IPS-11a (cell line): ENCODE results near the gene PECR.

Source experiments
- H3K4me3 ChIP-seq: one replicate; pipeline ENCODE4 v1.5.1; 2013; ENCODE audit warnings: low read depth, low read length, control low read depth

Gene PECR

GRCh38 chr2:216081487-216082116 is at the start of gene PECR, which contains the start of gene TMEM169:
TSS of gene PECR (minus strand) at chr2:216081809. CDS start at chr2:216081741, 68 bp downstream.
TSS of gene TMEM169 (plus strand) at chr2:216081919. CDS start at chr2:216095964, 14,045 bp downstream.
- H3K4me3 ChIP-seq: peak within 1 kb of the TSS; percentile 72

DNA sequence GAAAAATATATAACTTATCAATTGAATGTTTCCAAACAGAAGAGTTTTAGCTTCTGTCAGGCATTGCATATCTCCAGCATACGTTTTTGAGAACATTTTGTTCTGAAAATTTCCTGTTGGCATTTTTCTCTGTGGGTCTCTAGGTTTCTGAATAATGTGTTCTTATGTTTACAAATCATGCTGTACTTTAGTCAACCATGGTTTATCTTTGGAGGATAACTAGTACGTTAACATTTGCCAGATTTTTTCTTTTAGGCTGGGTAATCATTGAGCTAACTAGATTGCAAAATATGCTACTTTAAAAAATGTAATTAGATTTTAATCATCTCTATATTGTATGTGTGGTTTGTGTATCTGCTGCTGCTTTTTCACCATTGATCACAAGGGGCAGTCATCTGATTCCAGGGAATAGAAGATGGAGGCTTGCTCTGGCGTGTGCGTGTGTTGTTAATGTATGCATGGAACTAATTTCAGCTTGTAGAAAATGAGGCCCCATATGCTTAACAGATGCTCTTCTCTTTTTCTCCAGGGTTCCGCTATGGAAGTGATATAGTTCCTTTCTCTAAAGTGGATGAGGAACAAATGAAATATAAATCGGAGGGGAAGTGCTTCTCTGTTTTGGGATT is 48.9 kb upstream of the PECR start:
- H3K4me3 ChIP-seq: no peak overlapping the region

DNA sequence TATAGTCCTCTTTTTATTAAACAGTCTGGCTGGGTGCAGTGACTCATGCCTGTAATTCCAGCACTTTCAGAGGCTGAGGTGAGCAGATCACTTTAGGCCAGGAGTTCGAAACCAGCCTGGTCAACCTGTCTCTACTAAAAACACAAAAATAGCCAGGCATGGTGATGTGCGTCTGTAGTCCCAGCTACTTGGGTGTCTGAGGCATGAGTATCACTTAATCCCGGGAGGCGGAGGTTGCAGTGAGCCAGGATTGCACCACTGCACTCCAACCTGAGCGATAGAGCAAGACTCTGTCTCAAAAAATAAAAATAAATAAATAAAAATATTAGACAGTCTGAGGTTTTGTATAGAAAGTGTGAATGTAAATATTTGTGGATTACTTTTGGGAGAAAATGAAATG is 45.3 kb upstream of the PECR start:
- H3K4me3 ChIP-seq: no peak overlapping the region

GRCh38 chr2:216121255-216121654 is 39.6 kb upstream of the PECR start:
- no peak overlapping the region for H3K4me3 ChIP-seq

DNA sequence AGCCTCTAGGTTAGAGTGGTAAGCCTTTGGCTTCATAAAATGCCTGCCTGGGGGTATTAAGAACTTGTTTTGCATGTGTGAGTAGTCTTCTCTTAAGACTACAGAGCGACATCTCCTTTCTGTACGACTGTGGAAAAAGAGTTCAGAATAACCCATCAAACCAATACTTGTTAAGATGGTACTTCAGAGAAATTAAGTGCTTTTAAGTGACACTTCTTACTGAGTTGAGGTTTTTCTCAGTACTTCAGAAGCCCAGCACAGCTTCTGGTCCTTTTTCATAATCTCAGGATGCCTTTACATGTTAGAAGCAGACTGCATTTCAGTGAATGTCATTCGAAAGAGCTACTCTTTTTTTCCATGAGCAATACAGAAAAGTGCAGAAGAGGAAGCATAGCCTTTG is 38.4 kb upstream of the PECR start:
- no peak overlapping the region for H3K4me3 ChIP-seq

DNA sequence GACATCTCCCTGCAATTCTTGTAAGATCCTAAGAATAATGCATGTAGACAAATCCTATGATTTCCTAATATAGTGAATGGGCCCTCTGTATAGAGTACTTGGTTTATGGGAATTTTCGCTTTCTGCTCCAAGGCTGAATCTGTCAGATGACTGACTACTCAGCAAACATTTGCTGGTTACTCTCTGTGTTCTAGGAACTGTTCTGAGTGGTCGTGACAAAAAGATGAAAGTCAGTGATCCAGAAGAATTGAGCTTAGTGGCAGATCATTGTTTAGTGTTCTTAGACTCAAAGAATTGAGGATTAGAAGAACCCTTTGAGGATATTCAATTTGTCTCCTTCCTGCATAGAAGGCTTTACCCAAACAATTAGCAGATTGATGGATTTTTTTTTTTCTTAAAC is 37.5 kb upstream of the PECR start:
- H3K4me3 ChIP-seq: no peak overlapping the region

DNA sequence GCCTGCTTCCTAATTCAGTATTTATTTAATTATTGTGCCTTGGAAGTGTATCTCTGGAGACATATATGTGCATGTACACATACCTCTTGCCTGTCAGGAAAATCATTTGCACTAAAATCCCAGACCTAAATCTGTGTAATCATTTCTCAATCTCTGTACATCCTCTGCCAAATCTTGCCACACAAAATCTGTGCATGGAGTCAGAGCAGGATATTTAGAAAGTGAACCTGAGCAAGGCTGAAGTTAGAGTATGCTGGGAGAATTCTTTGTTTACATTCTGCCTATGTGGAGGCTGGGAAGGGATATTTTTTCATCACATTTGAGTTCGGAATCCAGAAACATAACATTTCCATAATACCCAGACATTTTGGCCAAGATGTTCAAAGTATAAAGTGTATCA is 36.9 kb upstream of the PECR start:
- no peak overlapping the region for H3K4me3 ChIP-seq

- H3K4me3 ChIP-seq: no peak overlapping the region
Observed at GRCh38 chr2:216117561-216118340, 36.1 kb upstream of the PECR start.

DNA sequence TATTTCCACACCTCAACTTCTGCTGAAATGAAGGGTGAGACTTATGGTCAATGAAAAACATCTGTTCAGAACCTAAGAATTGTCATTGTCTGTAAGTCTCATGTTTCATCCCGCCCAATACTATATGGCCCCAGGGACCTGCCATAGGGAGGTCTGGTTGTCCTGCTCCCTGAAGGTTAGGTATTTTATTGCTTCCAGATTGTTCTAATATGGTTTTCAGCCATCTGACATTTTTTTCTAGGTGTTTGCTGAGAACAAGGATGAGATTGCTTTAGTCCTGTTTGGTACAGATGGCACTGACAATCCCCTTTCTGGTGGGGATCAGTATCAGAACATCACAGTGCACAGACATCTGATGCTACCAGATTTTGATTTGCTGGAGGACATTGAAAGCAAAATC is 34.8 kb upstream of the PECR start:
- H3K4me3 ChIP-seq: no peak overlapping the region

- no peak overlapping the region for H3K4me3 ChIP-seq
Observed at GRCh38 chr2:216114714-216115531, 33.3 kb upstream of the PECR start.

- no peak overlapping the region for H3K4me3 ChIP-seq
Observed at GRCh38 chr2:216114382-216114713, 32.7 kb upstream of the PECR start.

- no peak overlapping the region for H3K4me3 ChIP-seq
Observed at GRCh38 chr2:216113572-216113971, 32.0 kb upstream of the PECR start.

GRCh38 chr2:216112926-216113325 is 31.3 kb upstream of the PECR start:
- H3K4me3 ChIP-seq: no peak overlapping the region

DNA sequence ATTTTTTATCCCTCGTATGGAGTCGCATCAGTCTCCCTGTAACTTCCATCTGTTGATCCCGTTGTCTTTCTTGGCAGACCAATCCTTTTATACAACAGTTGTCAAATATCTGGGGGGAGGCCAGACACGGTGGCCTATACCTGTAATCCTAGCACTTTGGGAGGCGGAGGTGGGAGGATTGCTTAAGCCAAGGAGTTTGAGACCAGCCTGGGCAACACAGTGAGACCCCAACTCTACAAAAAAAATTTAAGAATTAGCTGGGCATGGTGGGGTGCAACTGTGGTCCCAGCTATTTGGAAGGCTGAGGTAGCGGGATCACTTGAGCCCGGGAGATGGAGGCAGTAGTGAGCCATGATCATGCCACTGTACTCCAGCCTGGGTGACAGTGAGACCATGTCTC is 29.5 kb upstream of the PECR start:
- no peak overlapping the region for H3K4me3 ChIP-seq

DNA sequence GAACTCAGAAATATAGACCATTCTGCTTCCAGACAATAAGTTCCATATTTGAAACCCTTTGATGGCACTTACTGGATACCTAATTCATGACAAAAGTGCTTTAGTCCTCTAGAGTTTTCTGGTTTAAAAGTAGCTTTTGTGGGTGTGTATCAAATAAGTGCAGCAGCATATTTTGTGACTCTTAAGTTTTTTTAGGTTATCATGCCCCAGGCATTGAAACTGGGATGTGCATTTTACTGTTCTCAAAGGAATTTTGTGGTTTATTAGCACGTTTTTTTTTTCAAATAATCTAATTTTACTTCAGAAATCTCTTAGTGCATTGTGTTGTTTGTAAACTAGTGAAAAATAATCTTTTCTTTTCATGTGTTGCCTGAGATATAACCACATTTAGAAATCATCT is 29.0 kb upstream of the PECR start:
- no peak overlapping the region for H3K4me3 ChIP-seq

DNA sequence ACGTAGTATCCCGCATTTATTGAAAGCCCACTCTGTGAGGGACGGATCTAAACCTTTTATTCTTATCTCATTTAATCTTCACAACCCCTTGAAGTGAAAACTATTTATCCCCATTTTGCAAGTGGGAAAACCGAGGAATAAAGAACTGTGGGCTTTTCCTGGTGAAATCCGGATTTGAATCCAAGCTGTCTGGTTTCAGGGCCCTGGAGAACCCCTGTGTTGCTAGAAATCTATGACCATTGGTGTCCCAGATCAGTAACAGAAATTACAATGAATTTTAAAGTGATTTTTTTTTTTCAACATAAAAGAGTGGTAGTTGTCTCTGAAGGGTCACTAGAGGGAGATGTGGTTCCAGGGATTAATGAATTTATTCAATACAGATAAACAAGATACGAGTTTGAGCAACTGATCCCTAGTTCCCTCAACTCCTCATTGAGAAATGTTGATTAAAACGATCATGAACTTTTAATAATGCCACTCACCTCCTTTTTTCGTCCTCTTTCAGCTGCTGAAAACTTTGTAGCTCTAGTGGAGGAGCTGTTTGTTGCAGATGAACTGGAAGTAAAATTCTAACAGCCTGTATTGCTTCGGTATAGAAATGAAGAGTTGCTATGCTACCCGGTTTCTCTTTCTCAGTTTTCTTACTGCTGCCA is 28.5 kb upstream of the PECR start:
- H3K4me3 ChIP-seq: peak overlapping the region; percentile 100

DNA sequence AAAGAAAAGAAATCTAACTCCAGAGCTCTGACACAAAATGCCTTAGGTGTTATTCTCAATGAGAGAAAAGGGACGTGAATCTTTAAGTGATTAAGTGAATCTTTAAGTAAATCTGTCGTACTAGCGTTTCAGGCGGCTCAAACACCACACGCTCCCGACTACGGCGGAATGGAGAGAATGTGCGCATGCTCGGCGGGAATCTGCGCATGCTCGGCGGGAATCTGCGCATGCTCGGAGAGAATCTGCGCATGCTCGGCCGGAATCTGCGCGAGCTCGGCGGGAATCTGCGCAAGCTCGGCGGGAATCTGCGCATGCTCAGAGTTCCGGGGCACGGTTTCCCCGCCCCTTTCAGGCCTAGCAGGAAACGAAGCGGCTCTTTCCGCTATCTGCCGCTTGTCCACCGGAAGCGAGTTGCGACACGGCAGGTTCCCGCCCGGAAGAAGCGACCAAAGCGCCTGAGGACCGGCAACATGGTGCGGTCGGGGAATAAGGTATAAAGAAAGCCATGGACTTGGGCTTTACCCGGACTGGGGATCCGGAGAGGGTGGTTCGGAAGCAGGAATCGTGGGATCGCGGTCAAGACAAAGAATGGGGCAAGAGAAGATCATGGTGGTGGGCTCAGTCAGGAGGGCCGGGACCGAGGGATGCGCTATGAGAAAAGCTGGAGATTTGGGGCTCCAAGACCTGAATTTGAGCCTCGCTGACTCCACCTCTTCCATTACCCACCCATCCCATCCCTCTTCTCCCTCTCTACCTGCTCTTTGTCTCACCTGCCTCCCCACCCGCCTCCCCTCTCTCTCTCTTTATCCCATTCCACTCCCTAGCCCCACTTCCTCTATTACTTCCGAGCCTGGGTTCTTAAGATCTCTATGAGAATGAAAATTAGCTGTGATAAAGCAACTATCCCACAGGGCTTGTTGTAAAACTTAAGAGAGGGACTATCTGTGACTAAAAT is 27.6 kb upstream of the PECR start, which contains the start of gene XRCC5:
Gene XRCC5 (plus strand): TSS at position 382 of the 955 bp plus-strand sequence. CDS start 89 bp downstream, at position 471.
- peak within 1 kb of the TSS; percentile 100 for H3K4me3 ChIP-seq

DNA sequence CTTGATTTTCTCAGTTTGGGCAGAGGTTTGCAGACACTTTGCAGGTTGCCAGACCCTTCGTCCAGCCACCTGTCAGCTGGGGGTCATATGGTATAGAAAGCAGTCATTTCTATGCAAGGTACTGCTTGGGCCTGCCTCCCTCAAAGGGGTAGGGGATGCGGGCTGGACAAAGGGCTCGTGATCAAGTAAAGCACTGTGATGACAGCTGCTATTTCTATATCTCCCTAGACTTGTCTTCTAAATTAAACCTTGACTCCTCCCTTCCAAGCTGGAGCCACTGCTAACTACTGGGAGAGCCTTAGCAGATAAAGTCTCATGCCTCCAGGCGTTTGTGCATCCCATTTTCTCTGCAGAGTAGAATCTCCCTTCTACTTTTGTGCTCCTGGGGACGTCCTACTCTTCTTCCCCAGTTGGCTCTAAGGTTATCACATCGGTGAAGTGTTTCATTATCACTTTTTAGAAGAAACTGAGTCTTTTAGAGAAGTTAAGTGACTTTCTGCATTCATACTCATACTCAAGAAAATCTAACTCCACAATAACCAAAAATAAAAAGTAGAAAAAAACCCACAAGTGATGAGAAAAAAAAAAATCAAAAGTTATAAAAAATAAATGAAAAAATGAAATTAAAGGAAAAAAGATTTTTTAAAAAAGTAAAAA is 26.8 kb upstream of the PECR start:
- H3K4me3 ChIP-seq: peak overlapping the region; percentile 100

GRCh38 chr2:216107760-216108159 is 26.2 kb upstream of the PECR start:
- H3K4me3 ChIP-seq: no peak overlapping the region
